Smooth muscle cell (in vitro differentiated cells): Measurements from ENCODE around the gene FDCSP. TPM values are rescaled to one million over a fixed set of nuclear protein-coding genes. Genes with fewer than 3 reads are reported as not detected.

Experiments used
- DNase-seq: peaks from one replicate; lab custom pipeline; 2025; ENCODE audit not compliant: unreplicated experiment; lab: John Stamatoyannopoulos, UW
- H2AFZ ChIP-seq: fragments of 200-600 bp; sonication (generic); 2 replicates; pipeline ENCODE4 v1.6.0; 2016; ENCODE audit warnings: antibody characterized with exemption, low read depth, mild to moderate bottlenecking
- H3F3A ChIP-seq: fragments of 200-600 bp; sonication (generic); 2 replicates; pipeline ENCODE4 v1.6.0; 2017; ENCODE audit warnings: antibody characterized with exemption, low read depth
- H3K27ac ChIP-seq: fragments of 200-600 bp; sonication (generic); 2 replicates; pipeline ENCODE4 v1.5.1; 2016; ENCODE audit warnings: low read depth, mild to moderate bottlenecking
- H3K27me3 ChIP-seq: fragments of 200-600 bp; sonication (generic); 2 replicates; pipeline ENCODE4 v1.6.1; 2016; ENCODE audit warnings: low read depth, mild to moderate bottlenecking
- H3K36me3 ChIP-seq: fragments of 200-600 bp; sonication (generic); 2 replicates; pipeline ENCODE4 v1.5.1; 2016; ENCODE audit warnings: low read depth
- H3K4me1 ChIP-seq: fragments of 200-600 bp; sonication (generic); 2 replicates; pipeline ENCODE4 v1.5.1; 2016; ENCODE audit warnings: low read depth
- H3K4me2 ChIP-seq: fragments of 200-600 bp; sonication (generic); 2 replicates; pipeline ENCODE4 v1.6.0; 2016; ENCODE audit warnings: mild to moderate bottlenecking
- H3K4me3 ChIP-seq: fragments of 200-600 bp; sonication (generic); 2 replicates; pipeline ENCODE4 v1.5.1; 2016; ENCODE audit warnings: mild to moderate bottlenecking
- H3K79me2 ChIP-seq: fragments of 200-600 bp; sonication (generic); 2 replicates; pipeline ENCODE4 v1.6.0; 2016; ENCODE audit warnings: low read depth, mild to moderate bottlenecking
- H3K9ac ChIP-seq: fragments of 200-600 bp; sonication (generic); 2 replicates; pipeline ENCODE4 v1.6.0; 2016; ENCODE audit warnings: low read depth
- H3K9me3 ChIP-seq: fragments of 200-600 bp; sonication (generic); replicated peaks from 2 replicates; pipeline ENCODE4 v1.5.1; 2016; ENCODE audit warnings: low read depth
- H4K20me1 ChIP-seq: fragments of 200-600 bp; sonication (generic); 2 replicates; pipeline ENCODE4 v1.6.0; 2016; ENCODE audit warnings: low read depth
- CTCF ChIP-seq: fragments of 200-600 bp; sonication (generic); IDR thresholded peaks from 2 replicates; pipeline ENCODE4 v1.5.1; 2017; ENCODE audit warnings: borderline replicate concordance, mild to moderate bottlenecking, antibody characterized with exemption; ENCODE audit not compliant: insufficient read depth, poor library complexity, severe bottlenecking
- WGBS: methylation state at CpG from one replicate; pipeline ENCODE4 v1.1.7; 2016; ENCODE audit warnings: low lambda C conversion rate; 5-methylcytosine and 5-hydroxymethylcytosine counted together
- polyA plus RNA-seq: library from polyadenylated mRNA; unstranded; fragments of >200 nt; fragmentation: Nextera tagmentation; extraction: Ambion mirVana; gene quantifications from 2 replicates; pipeline ENCODE4 v1.2.1, GENCODE V29; 2016
- total RNA-seq: library from RNA; depleted of rRNA; stranded (reverse); fragments of >200 nt; gene quantifications from 2 replicates; pipeline ENCODE4 v1.2.3, GENCODE V29; 2014

The FDCSP gene
- total and polyA plus RNA-seq, 2 experiments from 2014 or later = 5.1 to 16.1 TPM

- TF ChIP-seq CTCF = no peak
- no peaks in the 10 kb centered on the region for H3F3A ChIP-seq
- H3K79me2 ChIP-seq = no peaks in the 10 kb centered on the region
- no peak for DNase-seq
- H3K4me1 ChIP-seq = no peaks in the 10 kb centered on the region
- no peaks in the 10 kb centered on the region for H4K20me1 ChIP-seq
- H3K9ac ChIP-seq = no peak overlapping the region
- no peak overlapping the region for H3K27ac ChIP-seq
- H3K4me3 ChIP-seq = no peak overlapping the region
- H3K9me3 ChIP-seq = no peaks in the 10 kb centered on the region
- no peak overlapping the region for H2AFZ ChIP-seq
- H3K27me3 ChIP-seq = no peaks in the 10 kb centered on the region
- no peak overlapping the region for H3K4me2 ChIP-seq
- 75% methylated on average over 1 of the region's 1 CpG for WGBS
- H3K36me3 ChIP-seq = no peaks in the 10 kb centered on the region
Observed at GRCh38 chr4:70251945-70252277, 26.0 kb downstream of the FDCSP start.

GRCh38 chr4:70269674-70270073, 43.8 kb downstream of the FDCSP start:
- Histone ChIP-seq H3K9ac (no peak overlapping the region), H2AFZ (no peak overlapping the region), H3K4me3 (no peak overlapping the region), H3K27ac (no peak overlapping the region), H3K4me1 (no peaks in the 10 kb centered on the region), H3K27me3 (no peaks in the 10 kb centered on the region), H3K9me3 (no peaks in the 10 kb centered on the region), H3K4me2 (no peak overlapping the region), H3K36me3 (no peaks in the 10 kb centered on the region), H3K79me2 (no peaks in the 10 kb centered on the region), H3F3A (no peaks in the 10 kb centered on the region), H4K20me1 (no peaks in the 10 kb centered on the region)
- TF ChIP-seq CTCF = peak; percentile 42
- DNase-seq = no peak
- WGBS = 11% methylated on average over 1 of the region's 1 CpG

- H4K20me1 ChIP-seq = no peaks in the 10 kb centered on the region
- H3K9me3 ChIP-seq = no peaks in the 10 kb centered on the region
- no peak overlapping the region for H2AFZ ChIP-seq
- H3K9ac ChIP-seq = no peak overlapping the region
- H3K27me3 ChIP-seq = no peaks in the 10 kb centered on the region
- no peak for DNase-seq
- no peak overlapping the region for H3K27ac ChIP-seq
- H3K36me3 ChIP-seq = no peaks in the 10 kb centered on the region
- TF ChIP-seq CTCF = no peak
- H3K79me2 ChIP-seq = no peaks in the 10 kb centered on the region
- H3K4me3 ChIP-seq = no peak overlapping the region
- H3K4me1 ChIP-seq = no peaks in the 10 kb centered on the region
- 96% methylated on average over 2 of the region's 2 CpGs for WGBS
- H3K4me2 ChIP-seq = no peak overlapping the region
- H3F3A ChIP-seq = no peaks in the 10 kb centered on the region
Observed at GRCh38 chr4:70277121-70277520, 51.2 kb downstream of the FDCSP start.

- no peaks in the 10 kb centered on the region for H3K9me3 ChIP-seq
- no peak overlapping the region for H3K9ac ChIP-seq
- H3K4me1 ChIP-seq = no peaks in the 10 kb centered on the region
- no peak for DNase-seq
- H3K4me2 ChIP-seq = no peak overlapping the region
- H3F3A ChIP-seq = no peaks in the 10 kb centered on the region
- TF ChIP-seq CTCF = no peak
- no peaks in the 10 kb centered on the region for H4K20me1 ChIP-seq
- no peaks in the 10 kb centered on the region for H3K27me3 ChIP-seq
- no peaks in the 10 kb centered on the region for H3K79me2 ChIP-seq
- no peaks in the 10 kb centered on the region for H3K36me3 ChIP-seq
- 84% methylated on average over 1 of the region's 1 CpG for whole genome bisulfite sequencing
- H3K4me3 ChIP-seq = no peak overlapping the region
- no peak overlapping the region for H3K27ac ChIP-seq
- H2AFZ ChIP-seq = no peak overlapping the region
Observed at GRCh38 chr4:70280567-70280966, 54.6 kb downstream of the FDCSP start.
